Mucosa of descending colon (tissue), 3 donors: ENCODE results near the gene FAM53B. TPM values are rescaled to one million over a fixed set of nuclear protein-coding genes. Genes with fewer than 3 reads are reported as not detected.

Experiments used
- ATAC-seq: fragments of 200-7000 bp; cut with Tn5 transposase; one replicate; pipeline ENCODE4 v1.9.1; 2020; ENCODE audit warnings: mild to moderate bottlenecking, moderate library complexity
- DNase-seq, 3 donors: peaks; one replicate each; pipeline ENCODE4 v3.0.0-alpha.2; 2020
- H3K36me3 ChIP-seq: fragments of 200-600 bp; one replicate; pipeline ENCODE4 v1.8.0; 2021; ENCODE audit warnings: low read depth, mild to moderate bottlenecking
- H3K4me1 ChIP-seq: fragments of 200-600 bp; one replicate; pipeline ENCODE4 v1.8.0; 2021; ENCODE audit warnings: low read depth, mild to moderate bottlenecking
- H3K4me3 ChIP-seq: fragments of 200-600 bp; one replicate; pipeline ENCODE4 v1.8.0; 2021; ENCODE audit warnings: mild to moderate bottlenecking
- H3K9me3 ChIP-seq: fragments of 200-600 bp; one replicate; pipeline ENCODE4 v1.8.0; 2021; ENCODE audit warnings: mild to moderate bottlenecking
- CTCF ChIP-seq: fragments of 200-600 bp; IDR thresholded peaks from one replicate; pipeline ENCODE4 v1.8.0; 2022; ENCODE audit warnings: antibody characterized with exemption, mild to moderate bottlenecking
- intact Hi-C, 2 donors: fragments of 100-400 bp; cut with DNase I in 1 of 2; cut with micrococcal nuclease in 1 of 2; formaldehyde crosslinking; loops; one replicate each; pipeline versions ENCODE4 v1.11.0 to v1.11.1; 2022; cut with DNase I, micrococcal nuclease
- total RNA-seq, 3 donors: library from RNA; stranded (reverse); fragmentation: NEBNext Ultra II Directional in 2 of 3; extraction: Animal tissue kit (Norgen Biotek cat#: 25700) in 2 of 3; gene quantifications; one replicate each; pipeline versions ENCODE4 v1.2.1 to v1.2.4, GENCODE V29; 2021 to 2023
- donor health status: DM: no; HTN: no; CAD: no; lungs with moderate emphysema.
- donor health status: DM: no; HTN: no; CAD: no.
- donor health status: DM: no; HTN: yes; CAD: no.

The FAM53B gene
- total RNA-seq, 3 donors from 2014 or later: 37.2 to 48.0 (median 44.2) TPM

- H3K36me3 ChIP-seq: no peaks in the 10 kb centered on the region
- DNase-seq: no peak
- no peaks in the 10 kb centered on the region for H3K4me1 ChIP-seq
- intact Hi-C loops: no loop called here
- no peak overlapping the region for H3K4me3 ChIP-seq
- no peaks in the 10 kb centered on the region for H3K9me3 ChIP-seq
- no peak for ATAC-seq
- TF ChIP-seq CTCF: no peak
Measured at GRCh38 chr10:124765256-124765655, 21.1 kb upstream of the FAM53B start.

- intact Hi-C loops: no loop called here
- H3K4me1 ChIP-seq: no peaks in the 10 kb centered on the region
- TF ChIP-seq CTCF: no peak
- H3K36me3 ChIP-seq: no peaks in the 10 kb centered on the region
- H3K9me3 ChIP-seq: no peaks in the 10 kb centered on the region
- ATAC-seq (no peak), DNase-seq (no peak)
- no peak overlapping the region for H3K4me3 ChIP-seq
Measured at GRCh38 chr10:124763267-124763666, 19.1 kb upstream of the FAM53B start.

- Histone ChIP-seq H3K4me1 (no peaks in the 10 kb centered on the region), H3K4me3 (no peak overlapping the region), H3K36me3 (no peaks in the 10 kb centered on the region), H3K9me3 (no peaks in the 10 kb centered on the region)
- ATAC-seq (no peak), DNase-seq (no peak)
- intact Hi-C loops: no loop called here
- TF ChIP-seq CTCF: no peak
Measured at GRCh38 chr10:124762281-124762680, 18.1 kb upstream of the FAM53B start.

GRCh38 chr10:124756156-124756903 lies 12.2 kb upstream of the FAM53B start:
- Histone ChIP-seq H3K4me3 (no peak overlapping the region), H3K4me1 (no peaks in the 10 kb centered on the region), H3K9me3 (no peaks in the 10 kb centered on the region), H3K36me3 (no peaks in the 10 kb centered on the region)
- ATAC-seq (no peak), DNase-seq (no peak)
- no peak for TF ChIP-seq CTCF
- intact Hi-C loops: no loop called here

DNA sequence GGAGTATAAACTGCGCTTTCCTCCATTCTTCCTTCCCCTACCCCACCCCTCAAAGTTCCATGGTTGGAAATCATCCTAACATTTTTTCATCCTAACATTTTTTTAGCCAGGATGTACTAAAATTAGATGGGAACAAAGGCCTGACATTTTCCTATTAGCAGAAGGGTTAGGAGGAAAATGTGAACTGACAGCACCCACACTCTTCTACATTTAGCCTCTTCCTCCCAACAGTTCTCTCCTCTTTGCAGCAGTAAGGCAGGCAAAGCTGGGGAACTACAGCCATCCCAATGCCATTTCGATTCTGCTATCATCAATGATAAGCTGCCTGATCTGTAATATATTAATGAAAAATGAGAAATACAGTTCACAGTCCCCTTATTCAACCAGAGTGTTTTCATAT lies 11.4 kb upstream of the FAM53B start:
- Histone ChIP-seq H3K36me3 (no peaks in the 10 kb centered on the region), H3K4me3 (no peak overlapping the region), H3K9me3 (no peaks in the 10 kb centered on the region), H3K4me1 (no peaks in the 10 kb centered on the region)
- DNase-seq (no peak), ATAC-seq (no peak)
- intact Hi-C loops: no loop called here
- TF ChIP-seq CTCF: no peak

DNA sequence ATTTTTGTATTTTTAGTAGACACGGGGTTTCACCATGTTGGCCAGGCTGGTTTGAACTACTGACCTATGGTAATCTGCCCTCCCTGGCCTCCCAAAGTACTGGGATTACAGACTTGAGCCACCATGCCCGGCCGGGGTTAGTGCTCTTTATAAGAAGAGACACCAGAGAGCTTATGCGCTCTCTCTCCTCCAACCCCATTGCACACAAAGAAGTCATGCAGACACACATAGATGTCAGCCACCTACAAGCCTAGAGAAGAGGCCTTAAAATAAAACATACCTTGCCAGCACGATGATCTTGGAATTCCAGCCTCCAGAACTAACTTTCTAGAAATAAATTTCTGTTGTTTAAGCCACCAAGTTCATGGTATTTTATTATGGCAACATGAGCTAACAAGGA lies 10.0 kb upstream of the FAM53B start:
- no peaks in the 10 kb centered on the region for H3K4me1 ChIP-seq
- H3K9me3 ChIP-seq: no peaks in the 10 kb centered on the region
- ATAC-seq (no peak), DNase-seq (no peak)
- intact Hi-C loops: no loop called here
- no peak overlapping the region for H3K4me3 ChIP-seq
- TF ChIP-seq CTCF: no peak
- H3K36me3 ChIP-seq: no peaks in the 10 kb centered on the region
